Peyer's patch (tissue), 4 donors: ENCODE data around the gene CRAMP1. TPM values are rescaled to one million over a fixed set of nuclear protein-coding genes. Genes with fewer than 3 reads are reported as not detected.
A peak's percentile ranks its signal among the peaks of the same experiment; 100 is the strongest.
"Not testable (repeated sequence)": the region's sequence is repeated elsewhere in the genome, so short reads cannot be mapped to it uniquely, and the experiment has no call there.

Source experiments
- DNase-seq, 3 donors: peaks; one replicate each; pipeline ENCODE4 v3.0.0-alpha.2; 2017 to 2019
- H3K27ac ChIP-seq, 4 donors: fragments of 200-600 bp; sonication (generic); one replicate each; pipeline ENCODE4 v1.5.1; 2016 to 2019
- H3K27me3 ChIP-seq, 2 donors: fragments of 200-600 bp; sonication (generic); one replicate each; pipeline ENCODE4 v1.5.1; 2019
- H3K36me3 ChIP-seq, 3 donors: fragments of 200-600 bp; sonication (generic); one replicate each; pipeline ENCODE4 v1.5.1; 2016 to 2019
- H3K4me1 ChIP-seq, 4 donors: fragments of 200-600 bp; sonication (generic); one replicate each; pipeline ENCODE4 v1.5.1; 2016 to 2019
- H3K4me3 ChIP-seq, 4 donors: fragments of 200-600 bp; sonication (generic); 1 replicate in 3 of 4; 2 replicates in 1 of 4; pipeline ENCODE4 v1.5.1; 2016 to 2019; ENCODE audit warnings: mild to moderate bottlenecking in 1 of 4
- H3K9me3 ChIP-seq, 4 donors: fragments of 200-600 bp; sonication (generic); one replicate each; pipeline ENCODE4 v1.5.1; 2016 to 2019; ENCODE audit warnings: mild to moderate bottlenecking in 1 of 4
- CTCF ChIP-seq, 6 experiments: fragments of 450-650 bp in 4 of 6; fragments of 200-600 bp in 2 of 6; sonication (generic) in 1 of 6; IDR thresholded peaks; one replicate each; pipeline ENCODE4 v1.5.1; 2017 to 2019; ENCODE audit warnings: antibody characterized with exemption in 6 of 6, mild to moderate bottlenecking in 3 of 6, moderate library complexity in 1 of 6
- POLR2A ChIP-seq, 2 donors: fragments of 450-650 bp; IDR thresholded peaks; one replicate each; pipeline ENCODE4 v1.5.1; 2017; ENCODE audit warnings: antibody characterized with exemption in 2 of 2, mild to moderate bottlenecking in 2 of 2, moderate library complexity in 2 of 2
- total RNA-seq, 4 donors: library from RNA; depleted of rRNA; stranded (reverse); fragments of >200 nt; gene quantifications; one replicate each; pipeline ENCODE4 v1.1.0, GENCODE V29; 2016

The CRAMP1 gene
- total RNA-seq, 4 donors from 2014 or later = 16.5 to 37.1 (median 20.0) TPM

- Histone ChIP-seq H3K27me3 (no peaks in the 10 kb centered on the region), H3K36me3 (peaks cover 0 to 54% (median 0%) of the 10 kb centered on the region in 3 donors), H3K27ac (no peak overlapping the region), H3K9me3 (no peaks in the 10 kb centered on the region), H3K4me3 (no peak overlapping the region), H3K4me1 (no peaks in the 10 kb centered on the region)
- TF ChIP-seq POLR2A (IDR thresholded peaks at IDR 0.05) (no peak), CTCF (IDR thresholded peaks at IDR 0.05) (no peak)
- DNase-seq = no peak
These were observed 79.8 kb downstream of the CRAMP1 start for GRCh38 chr16:1691956-1692355.

GRCh38 chr16:1696863-1697262 lies 84.7 kb downstream of the CRAMP1 start:
- peaks cover 0 to 70% (median 0%) of the 10 kb centered on the region in 3 donors for H3K36me3 ChIP-seq
- H3K4me3 ChIP-seq = no peak overlapping the region
- H3K27ac ChIP-seq = no peak overlapping the region
- DNase-seq = no peak
- H3K9me3 ChIP-seq = no peaks in the 10 kb centered on the region
- no peaks in the 10 kb centered on the region for H3K4me1 ChIP-seq
- H3K27me3 ChIP-seq = no peaks in the 10 kb centered on the region
- TF ChIP-seq POLR2A (IDR thresholded peaks at IDR 0.05) = no peak
- TF ChIP-seq CTCF (IDR thresholded peaks at IDR 0.05) = no peak

- Histone ChIP-seq H3K36me3 (peaks cover 0 to 58% (median 0%) of the 10 kb centered on the region in 3 donors), H3K9me3 (no peaks in the 10 kb centered on the region)
- no peak for DNase-seq
These were observed 86.5 kb downstream of the CRAMP1 start for GRCh38 chr16:1698680-1699079.

GRCh38 chr16:1700246-1700645 lies 88.1 kb downstream of the CRAMP1 start:
- DNase-seq = no peak
- no peak overlapping the region for H3K27ac ChIP-seq
- no peaks in the 10 kb centered on the region for H3K9me3 ChIP-seq
- H3K4me3 ChIP-seq = no peak overlapping the region
- TF ChIP-seq POLR2A (IDR thresholded peaks at IDR 0.05) (no peak), CTCF (IDR thresholded peaks at IDR 0.05) (no peak)
- peaks cover 0 to 48% (median 0%) of the 10 kb centered on the region in 3 donors for H3K36me3 ChIP-seq
- H3K4me1 ChIP-seq = peaks cover 0 to 7% (median 0%) of the 10 kb centered on the region in 4 donors
- no peaks in the 10 kb centered on the region for H3K27me3 ChIP-seq

More at GRCh38 chr16:1698680-1699079, 86.5 kb downstream of the CRAMP1 start:
- Histone ChIP-seq H3K27ac (no peak overlapping the region), H3K27me3 (no peaks in the 10 kb centered on the region), H3K4me3 (no peak overlapping the region), H3K4me1 (no peaks in the 10 kb centered on the region)
- no peak for TF ChIP-seq CTCF (IDR thresholded peaks at IDR 0.05)
- no peak for TF ChIP-seq POLR2A (IDR thresholded peaks at IDR 0.05)

GRCh38 chr16:1701216-1701878 lies 89.2 kb downstream of the CRAMP1 start:
- no peak for TF ChIP-seq CTCF (IDR thresholded peaks at IDR 0.05)
- TF ChIP-seq POLR2A (IDR thresholded peaks at IDR 0.05) = no peak
- DNase-seq = no peak
- H3K9me3 ChIP-seq = no peaks in the 10 kb centered on the region
- peaks cover 0 to 42% (median 0%) of the 10 kb centered on the region in 3 donors for H3K36me3 ChIP-seq
- peaks cover 0 to 7% (median 0%) of the 10 kb centered on the region in 4 donors for H3K4me1 ChIP-seq
- H3K27me3 ChIP-seq = no peaks in the 10 kb centered on the region
- no peak overlapping the region for H3K4me3 ChIP-seq
- no peak overlapping the region for H3K27ac ChIP-seq

DNA sequence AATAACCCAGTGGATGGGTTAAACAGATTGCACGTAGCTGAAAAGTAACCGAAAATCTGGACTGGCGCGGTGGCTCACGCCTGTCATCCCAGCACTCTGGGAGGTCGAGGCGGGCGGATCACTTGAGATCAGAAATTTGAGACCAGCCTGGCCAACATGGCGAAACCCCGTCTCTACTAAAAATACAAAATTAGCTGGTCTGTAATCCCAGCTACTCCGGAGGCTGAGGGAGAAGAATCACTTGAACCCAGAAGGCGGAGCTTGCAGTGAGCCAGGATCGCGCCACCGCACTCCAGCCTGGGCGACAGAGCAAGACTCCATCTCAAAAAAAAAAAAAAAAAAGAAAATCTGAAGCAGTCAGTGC lies 93.1 kb downstream of the CRAMP1 start:
- H3K4me1 ChIP-seq = peaks cover 0 to 24% (median 5%) of the 10 kb centered on the region in 4 donors
- not testable (repeated sequence) for H3K36me3 ChIP-seq, H3K27me3 ChIP-seq, H3K9me3 ChIP-seq, DNase-seq
- H3K4me3 ChIP-seq = peak overlapping the region; percentile 53 to 99 (median 70)
- peak overlapping the region; percentile 83 to 97 (median 92) for H3K27ac ChIP-seq
